ENCODE measurements around the gene CLEC18A.
A peak's percentile ranks its signal among the peaks of the same experiment; 100 is the strongest.
"Not testable (repeated sequence)": the region's sequence is repeated elsewhere in the genome, so short reads cannot be mapped to it uniquely, and the experiment has no call there.

CLEC18A gene

GRCh38 chr16:69951017-69951671 lies at the start of gene CLEC18A:
Gene CLEC18A (plus strand): TSS chr16:69951334. CDS start chr16:69951367, 33 bp downstream.
- DNase-seq (ENCODE audit: low read depth, low spot score): not testable (repeated sequence)

- DNase-seq (ENCODE audit: low read depth, low spot score): no peak
Measured at GRCh38 chr16:69903865-69904415, 47.2 kb upstream of the CLEC18A start.

- DNase-seq (ENCODE audit: low read depth, low spot score): no peak
Measured at GRCh38 chr16:69904495-69905170, 46.5 kb upstream of the CLEC18A start.

GRCh38 chr16:69905171-69905555 lies 46.0 kb upstream of the CLEC18A start:
- no peak for DNase-seq (ENCODE audit: low read depth, low spot score)

- peak; percentile 62 for DNase-seq (ENCODE audit: low read depth, low spot score)
Measured at GRCh38 chr16:69906838-69907401, 44.2 kb upstream of the CLEC18A start.

GRCh38 chr16:69909043-69909442 lies 42.1 kb upstream of the CLEC18A start:
- DNase-seq (ENCODE audit: low read depth, low spot score): no peak

- no peak for DNase-seq (ENCODE audit: low read depth, low spot score)
Measured at GRCh38 chr16:69909760-69910159, 41.4 kb upstream of the CLEC18A start.

GRCh38 chr16:69910964-69911363 lies 40.2 kb upstream of the CLEC18A start:
- DNase-seq (ENCODE audit: low read depth, low spot score): no peak

GRCh38 chr16:69916462-69916861 lies 34.7 kb upstream of the CLEC18A start:
- peak; percentile 12 for DNase-seq (ENCODE audit: low read depth, low spot score)

GRCh38 chr16:69917311-69917710 lies 33.8 kb upstream of the CLEC18A start:
- DNase-seq (ENCODE audit: low read depth, low spot score): no peak

- DNase-seq (ENCODE audit: low read depth, low spot score): peak; percentile 96
Measured at GRCh38 chr16:69917739-69918138, 33.4 kb upstream of the CLEC18A start.

- DNase-seq (ENCODE audit: low read depth, low spot score): no peak
Measured at GRCh38 chr16:69918241-69918640, 32.9 kb upstream of the CLEC18A start.

GRCh38 chr16:69921127-69921526 lies 30.0 kb upstream of the CLEC18A start:
- peak; percentile 77 for DNase-seq (ENCODE audit: low read depth, low spot score)

- no peak for DNase-seq (ENCODE audit: low read depth, low spot score)
Measured at GRCh38 chr16:69922200-69922599, 28.9 kb upstream of the CLEC18A start.

GRCh38 chr16:69924041-69924775 lies 26.9 kb upstream of the CLEC18A start:
- no peak for DNase-seq (ENCODE audit: low read depth, low spot score)

- DNase-seq (ENCODE audit: low read depth, low spot score): peak; percentile 92
Measured at GRCh38 chr16:69924777-69925191, 26.4 kb upstream of the CLEC18A start.

GRCh38 chr16:69925311-69925710 lies 25.8 kb upstream of the CLEC18A start:
- no peak for DNase-seq (ENCODE audit: low read depth, low spot score)

GRCh38 chr16:69926241-69926640 lies 24.9 kb upstream of the CLEC18A start:
- DNase-seq (ENCODE audit: low read depth, low spot score): no peak

GRCh38 chr16:69927056-69927757 lies 23.9 kb upstream of the CLEC18A start:
- DNase-seq (ENCODE audit: low read depth, low spot score): peak; percentile 88

GRCh38 chr16:69928856-69929400 lies 22.2 kb upstream of the CLEC18A start:
- DNase-seq (ENCODE audit: low read depth, low spot score): no peak

GRCh38 chr16:69929480-69929879 lies 21.7 kb upstream of the CLEC18A start:
- no peak for DNase-seq (ENCODE audit: low read depth, low spot score)
